ENCODE data around the gene DGCR6L.
"Not testable (repeated sequence)": the region's sequence is repeated elsewhere in the genome, so short reads cannot be mapped to it uniquely, and the experiment has no call there.

DGCR6L gene

DNA sequence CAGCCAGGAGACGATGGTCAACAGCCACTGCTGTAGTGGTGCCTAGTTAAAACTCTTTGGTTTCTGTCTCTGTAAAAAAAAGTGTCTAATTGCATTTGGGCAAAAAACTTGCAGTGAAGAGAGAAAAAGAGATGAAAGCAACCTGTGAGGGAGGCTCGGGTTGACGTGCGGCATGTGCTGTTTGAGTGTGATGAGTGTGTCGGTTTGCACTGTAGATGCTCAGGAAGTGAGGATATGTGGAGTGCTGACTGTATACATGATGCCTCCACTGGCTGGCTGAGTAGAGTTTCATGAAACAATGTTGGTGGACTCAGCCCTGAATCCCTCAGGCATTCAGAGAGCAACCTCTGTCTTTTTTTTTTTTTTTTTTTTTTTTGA lies 4.3 kb upstream of the DGCR6L start:
- no peak for DNase-seq

DNA sequence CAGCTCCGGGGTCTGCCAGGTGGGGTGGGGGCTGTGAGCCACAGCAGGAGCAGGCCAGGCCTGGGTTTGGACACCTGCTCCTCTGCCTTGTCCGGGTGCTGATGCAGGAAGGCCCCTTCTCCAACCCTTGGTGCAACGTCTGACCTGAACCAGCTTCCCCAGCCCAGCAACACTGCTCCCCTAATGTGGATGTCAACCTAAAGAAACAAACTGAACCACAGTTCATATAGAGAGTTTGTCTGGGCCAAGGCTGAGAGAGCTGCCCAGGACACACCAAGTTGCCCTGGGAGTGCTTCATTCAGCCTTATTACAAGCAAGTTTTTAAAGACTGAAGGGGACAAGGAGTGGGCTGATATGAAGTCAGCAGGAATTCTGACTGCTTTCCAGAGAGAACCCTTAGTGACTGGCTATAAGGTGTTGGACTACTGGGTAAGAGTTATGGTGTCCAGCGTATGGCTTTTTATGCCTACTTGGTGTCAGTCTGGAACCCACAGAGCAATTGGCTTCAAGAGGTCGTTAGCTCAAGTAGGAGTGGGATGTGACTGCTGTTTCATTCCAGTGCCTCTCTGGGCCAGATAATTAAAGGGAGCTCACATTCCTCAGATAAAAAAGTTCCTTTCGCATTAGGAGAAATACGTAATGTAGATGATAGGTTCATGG lies 1.8 kb upstream of the DGCR6L start:
- DNase-seq, result not testable (repeated sequence)

DNA sequence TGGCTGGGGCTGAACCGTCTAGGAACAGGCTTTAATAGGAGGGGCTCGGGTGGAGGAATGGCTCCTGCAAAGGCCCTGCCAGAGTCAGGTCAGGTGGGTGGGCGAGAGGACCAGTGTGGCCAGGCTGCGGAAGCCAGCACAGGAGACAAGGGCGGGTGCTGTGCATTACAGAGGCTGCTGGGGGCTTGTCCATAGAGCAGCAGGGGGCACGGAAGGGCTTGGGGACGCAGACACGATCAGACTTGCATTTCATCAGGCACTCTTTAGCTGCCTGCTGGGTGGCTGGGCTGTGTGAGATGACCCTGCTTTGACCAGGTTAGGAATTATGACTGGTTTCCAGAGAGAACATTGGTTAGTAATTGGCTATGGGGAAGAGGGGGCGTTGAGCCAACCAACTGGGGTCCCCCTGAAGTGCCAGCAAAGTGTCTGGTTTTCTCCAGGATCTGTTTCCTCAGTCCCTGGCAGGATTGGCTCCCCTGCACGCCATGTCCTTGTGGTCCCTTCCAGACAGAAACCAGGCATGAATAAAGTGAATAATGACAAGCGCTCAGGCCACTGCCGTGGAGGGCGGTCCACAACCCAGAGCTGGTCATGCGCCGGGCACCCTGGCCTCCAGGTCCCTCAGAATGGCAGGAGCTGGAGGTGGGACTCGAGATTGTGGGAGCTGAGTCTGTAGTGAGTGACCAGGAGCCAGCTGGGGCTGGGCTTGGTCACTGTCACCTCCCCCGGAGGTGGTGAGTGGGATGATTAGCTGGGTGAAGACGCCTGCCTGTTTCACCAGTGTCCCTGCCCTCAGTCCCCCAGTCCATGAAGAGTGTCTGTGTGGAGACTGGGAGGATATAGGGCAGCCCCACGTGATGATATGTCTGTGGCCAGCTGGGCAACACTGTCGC lies 1.0 kb upstream of the DGCR6L start:
- not testable (repeated sequence) for DNase-seq

DNA sequence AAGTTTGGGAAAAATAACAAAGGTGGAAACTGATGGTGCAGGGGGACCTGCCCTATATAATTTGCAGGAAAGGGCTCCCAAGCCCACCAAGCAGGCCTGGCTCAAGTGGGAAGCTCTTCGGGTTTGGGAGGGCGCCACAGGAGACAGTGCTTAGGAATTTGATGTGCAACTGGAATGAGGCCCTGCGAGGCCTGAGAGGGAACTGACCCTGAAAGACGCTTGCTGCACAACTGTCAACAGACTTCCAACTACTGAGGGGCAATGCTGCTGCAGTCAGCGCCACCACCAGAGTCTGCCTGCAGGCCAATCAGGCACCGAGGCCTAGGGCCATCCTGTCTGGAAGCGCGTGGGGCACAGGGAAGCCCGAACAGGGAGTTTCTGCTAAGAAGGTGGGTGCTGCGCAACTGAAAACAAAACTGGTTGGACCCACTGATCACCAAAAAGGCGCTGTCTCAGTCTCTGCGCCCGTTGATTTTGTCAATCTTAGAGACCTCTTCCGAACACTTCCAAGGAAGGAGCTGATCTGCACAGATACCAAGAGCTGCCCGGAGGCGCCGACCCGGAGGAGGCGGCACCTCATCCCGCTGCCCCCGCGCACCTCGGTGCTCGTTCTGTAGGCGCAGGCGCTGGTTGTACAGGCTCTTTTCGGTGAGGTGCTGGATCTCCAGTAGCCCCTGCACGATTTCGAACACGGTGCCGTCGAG lies 667 bp downstream of the DGCR6L start:
- DNase-seq, result no peak

DNA sequence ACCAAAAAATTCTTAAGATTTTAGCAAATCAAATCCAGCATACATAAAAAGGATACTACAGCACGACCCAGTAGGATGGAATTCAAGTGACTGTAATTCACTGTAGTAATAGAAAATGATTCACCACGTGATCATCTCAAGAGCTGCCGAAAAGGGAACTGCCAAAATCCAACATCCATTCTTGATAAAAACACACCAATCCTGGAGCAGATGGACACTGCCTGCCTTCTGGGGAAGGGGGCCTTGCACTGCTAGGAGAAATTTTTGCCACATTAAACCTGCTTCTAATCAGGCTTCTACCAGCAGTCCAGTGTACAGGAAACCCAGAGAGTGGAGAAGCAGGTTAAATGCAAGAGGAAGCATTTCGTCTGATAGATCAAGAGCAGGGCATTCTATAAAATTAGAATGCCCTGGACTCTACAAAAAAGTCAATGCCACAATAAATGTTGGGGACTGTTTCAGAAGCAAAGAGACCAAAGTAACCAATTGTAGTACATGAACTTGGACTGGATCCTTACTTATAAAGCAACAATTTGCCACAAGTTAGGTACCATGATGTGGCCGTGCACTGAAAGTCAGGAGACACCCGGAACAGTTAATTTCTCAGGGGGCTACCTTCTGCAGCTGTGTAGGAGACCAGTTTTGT lies 1.7 kb downstream of the DGCR6L start:
- DNase-seq, result not testable (repeated sequence)

DNA sequence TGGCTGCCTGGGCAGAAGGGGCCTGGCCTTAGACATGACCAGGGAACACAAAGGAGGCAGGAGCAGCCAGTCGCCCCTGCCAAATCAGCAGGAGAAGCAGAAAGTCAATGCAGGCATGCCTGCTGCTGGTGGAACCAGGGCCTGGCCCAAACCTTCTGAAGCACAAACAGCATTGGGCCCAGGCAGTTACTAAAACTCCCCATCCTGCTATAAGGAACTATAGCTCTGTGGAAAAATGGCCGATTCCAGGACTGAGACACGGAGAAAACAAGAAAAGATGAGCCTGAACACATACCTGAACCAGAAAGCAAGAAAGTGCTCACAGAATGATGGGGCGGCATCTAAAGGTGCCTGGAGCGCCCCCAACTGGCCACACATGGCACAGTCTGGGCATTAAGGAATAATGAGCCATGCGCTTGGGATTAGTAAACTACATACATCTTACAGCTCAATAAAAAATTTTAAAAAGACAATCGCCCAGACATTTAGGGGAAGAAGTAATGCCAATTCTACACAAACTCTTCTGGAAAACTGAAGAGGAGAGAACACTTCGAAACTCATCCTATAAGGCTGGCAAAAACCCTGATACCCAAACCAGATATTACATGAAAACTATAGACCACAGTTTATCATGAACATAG lies 2.3 kb downstream of the DGCR6L start:
- DNase-seq, result not testable (repeated sequence)

DNA sequence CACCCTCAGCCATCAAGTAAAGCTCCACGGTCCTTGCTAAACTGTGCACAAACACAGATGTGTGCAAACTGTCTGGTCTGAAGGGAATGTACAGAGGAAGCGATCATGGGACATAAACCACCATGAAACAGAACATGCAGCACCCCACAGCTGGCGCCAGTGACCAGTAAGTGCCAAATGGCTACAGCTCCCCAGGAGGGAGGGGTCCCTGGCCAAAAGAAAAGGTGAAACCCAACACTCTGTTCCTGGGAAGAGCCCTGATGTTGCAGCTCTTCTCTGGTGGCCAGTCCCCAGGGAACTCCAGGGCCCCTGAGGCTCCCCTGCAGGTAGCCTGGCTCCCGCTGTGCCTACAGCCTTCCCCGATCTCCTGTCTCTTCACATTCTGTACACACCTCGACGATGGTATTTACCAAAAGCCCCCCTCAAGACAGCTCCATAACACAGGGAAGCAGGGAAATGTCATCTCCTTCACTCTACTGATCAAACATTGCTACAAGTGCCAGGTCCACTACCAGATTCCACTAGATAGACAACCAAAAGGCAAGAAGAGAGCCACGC lies 2.9 kb downstream of the DGCR6L start:
- DNase-seq, result no peak

DNA sequence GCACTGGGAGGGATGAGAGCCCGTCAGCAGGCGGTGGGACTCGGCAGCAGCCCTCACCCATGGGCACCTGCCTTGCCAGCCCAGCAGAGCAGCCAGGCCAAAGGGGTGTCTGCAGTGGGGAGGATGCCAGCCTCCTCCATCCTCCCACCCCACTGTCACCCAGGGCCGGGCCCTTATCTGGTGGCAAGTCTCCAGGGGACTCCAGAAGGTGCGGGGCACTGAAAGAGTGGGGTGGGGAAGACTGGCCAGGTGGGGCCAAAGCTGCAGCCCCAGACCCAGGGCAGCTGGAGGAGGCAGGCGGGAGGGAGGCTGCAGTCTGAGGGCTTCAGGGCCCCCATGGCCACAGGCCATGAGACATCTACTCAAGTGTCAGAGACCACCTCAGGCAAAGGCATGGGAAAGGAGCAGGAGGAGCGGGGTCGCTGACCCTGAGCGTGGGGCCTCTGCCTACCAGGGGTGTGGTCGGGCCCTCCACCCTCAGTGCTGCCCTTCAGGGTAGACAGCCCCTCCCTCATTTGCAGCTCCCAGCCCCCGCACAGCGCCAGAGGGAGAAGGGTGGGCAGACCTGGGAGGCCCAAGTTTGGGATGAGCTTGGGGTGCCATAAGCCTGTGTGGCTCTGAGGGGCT lies 3.5 kb downstream of the DGCR6L start:
- no peak for DNase-seq

DNA sequence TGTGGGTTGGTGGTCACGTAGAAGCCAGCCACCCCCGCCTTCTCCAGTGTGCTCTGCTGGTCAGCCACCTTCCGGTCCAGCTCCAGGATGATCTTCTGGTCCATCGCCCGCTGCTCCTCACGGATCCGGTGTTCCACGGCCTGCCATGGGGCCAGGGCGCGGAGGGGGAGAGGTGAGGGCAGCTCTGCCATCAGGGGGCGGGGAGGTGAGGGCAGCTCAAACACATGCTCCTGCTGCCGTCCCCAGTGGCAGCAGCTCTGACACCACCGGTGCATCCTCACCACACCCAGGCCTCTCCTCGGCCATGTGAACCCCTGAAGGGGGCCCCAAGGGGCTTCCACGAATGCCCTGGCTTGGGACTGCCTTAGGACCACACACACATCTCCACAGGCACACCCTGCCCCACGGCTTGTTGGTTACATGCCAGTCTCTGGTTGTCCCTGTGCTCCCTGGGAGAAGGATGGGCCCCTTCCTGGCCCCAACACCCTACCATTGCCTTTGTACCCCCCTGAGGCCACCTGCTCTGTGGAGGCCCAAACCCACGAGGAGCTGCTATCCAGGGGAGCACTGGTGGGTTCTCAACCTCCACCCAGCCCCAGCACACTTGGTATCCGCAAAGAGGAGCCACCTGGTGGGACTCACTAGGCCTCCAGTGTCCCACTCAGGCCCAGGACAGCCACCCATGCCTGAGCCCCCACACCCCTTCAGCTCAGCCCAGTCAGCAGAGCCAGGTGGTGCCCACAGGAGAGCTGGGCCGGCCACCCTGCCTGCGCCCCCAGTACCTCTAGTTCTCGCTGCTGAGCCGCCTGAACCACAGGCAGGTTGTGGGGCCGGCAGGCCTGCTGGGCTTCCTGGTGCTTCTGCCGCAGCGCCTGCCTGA lies 4.3 kb downstream of the DGCR6L start:
- no peak for DNase-seq

DNA sequence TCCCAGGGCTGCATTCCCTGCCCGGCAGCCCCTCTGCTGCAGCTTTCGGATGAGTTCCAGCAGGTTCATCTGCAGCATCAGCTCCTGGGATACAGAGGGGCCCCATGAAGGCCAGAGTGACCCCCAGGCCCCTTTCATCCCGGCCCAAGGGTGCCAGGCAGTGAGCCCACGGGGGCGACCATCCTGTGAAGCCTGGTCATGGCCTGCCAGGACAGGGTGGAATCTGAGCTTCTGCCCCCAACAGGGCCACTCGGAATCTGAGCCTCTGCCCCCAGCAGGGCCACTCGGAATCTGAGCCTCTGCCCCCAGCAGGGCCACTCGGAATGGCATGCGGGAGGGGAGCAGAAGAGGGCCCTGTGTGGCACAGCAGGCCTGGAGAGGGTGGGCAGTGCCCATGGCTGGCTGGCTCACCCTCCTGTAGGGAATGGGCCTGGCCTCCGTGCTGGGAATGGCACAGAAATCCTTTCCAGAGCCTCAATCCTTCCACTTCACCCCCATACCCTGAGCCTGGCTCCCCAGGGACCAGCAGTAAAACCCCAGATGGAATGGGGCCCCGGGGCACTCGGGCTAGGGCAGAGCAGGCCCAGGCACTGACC lies 5.0 kb downstream of the DGCR6L start:
- not testable (repeated sequence) for DNase-seq

DNA sequence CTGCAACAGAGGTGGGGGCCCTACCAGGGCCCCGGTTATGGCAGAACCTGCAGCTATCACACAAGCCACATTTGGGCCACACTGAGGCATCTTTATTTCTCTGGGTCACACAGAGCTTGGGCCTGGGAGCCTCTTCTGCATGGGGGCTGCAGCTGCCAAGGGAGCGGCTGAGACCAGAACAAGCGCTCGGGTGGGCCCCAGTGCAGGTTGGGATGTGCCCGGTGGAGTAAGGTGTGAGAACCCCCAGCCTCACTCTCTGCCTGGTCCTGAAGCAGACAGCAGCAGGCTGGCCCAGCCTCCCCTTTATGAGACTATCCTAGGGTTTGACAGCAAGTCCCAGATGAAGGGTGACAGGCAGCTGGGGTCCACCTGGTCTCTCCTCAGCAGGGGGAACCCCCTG lies 5.7 kb downstream of the DGCR6L start:
- not testable (repeated sequence) for DNase-seq

DNA sequence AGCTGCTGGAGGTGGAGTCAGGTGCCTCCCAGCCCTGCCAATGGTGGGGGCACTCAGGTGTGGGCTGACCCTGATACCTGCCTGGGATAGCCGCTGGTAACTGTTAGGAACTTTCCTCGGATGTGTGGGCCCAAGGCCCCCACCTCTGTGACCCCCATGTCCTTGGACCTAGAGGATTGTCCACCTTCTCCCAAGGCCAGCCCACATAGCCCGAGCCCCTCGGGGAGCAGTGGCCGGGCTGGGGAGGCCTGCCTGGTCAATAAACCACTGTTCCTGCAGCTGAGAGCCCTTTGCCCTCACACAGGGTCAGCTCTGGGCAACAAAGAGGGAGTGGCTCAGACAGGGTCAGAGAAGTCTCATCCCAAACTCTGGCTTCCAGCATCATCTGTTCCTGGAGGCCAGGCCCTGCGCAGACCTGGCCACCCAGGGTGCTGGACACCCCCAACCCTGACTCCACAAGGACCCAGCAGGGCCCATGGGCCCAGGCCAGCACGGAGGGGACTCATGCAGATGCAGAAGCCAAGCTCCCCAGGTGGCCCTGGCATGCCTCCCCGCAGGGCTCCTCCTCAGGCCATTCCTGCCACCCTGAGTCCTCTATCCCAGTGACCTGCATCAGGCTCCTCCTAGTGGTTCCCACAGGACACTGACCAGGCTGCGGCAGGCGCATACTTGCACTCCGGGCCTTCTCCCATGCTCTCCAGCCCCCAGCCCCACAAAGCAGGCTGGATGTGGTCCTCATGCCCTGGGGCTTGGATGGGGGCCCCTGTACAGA lies 6.4 kb downstream of the DGCR6L start:
- not testable (repeated sequence) for DNase-seq

DNA sequence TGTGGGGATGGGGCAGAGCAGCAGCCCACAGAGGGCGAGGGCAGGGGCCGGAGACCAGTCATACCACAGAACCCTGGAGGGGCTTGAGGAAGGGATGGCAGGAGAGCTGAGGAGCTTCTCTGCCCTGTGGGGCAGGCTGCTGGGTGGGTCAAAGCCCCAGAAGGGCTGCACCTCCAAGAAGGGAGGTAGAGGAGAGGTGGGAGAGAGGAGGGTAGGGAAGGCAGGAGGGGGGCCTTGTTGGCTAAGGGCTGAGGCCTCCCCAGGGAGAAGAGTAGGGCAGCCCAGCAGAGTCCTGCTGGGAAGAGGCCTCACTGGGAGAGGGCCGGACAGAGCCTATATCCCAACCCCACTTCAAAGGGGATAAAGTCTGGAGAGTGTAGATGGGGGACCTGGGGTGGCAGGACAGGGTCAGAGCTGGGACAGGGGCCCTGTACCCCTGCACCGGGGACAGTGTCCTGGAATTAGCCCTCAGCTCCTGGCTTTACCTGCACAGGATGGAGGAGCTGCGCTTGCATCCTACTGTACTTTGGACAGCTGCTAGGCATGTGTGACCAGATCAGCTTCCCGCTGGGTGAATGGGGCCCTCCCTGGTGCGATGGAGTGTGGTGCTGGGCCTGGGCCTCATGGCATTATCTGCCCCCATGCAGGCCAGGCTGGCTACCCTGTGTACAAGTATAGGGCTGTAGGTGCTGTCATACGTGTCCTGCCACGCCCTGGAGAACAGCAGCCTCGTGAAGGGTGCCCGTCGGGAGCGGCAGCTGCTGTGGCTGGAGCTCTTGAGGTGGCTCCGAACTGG lies 7.3 kb downstream of the DGCR6L start:
- DNase-seq, result no peak

DNA sequence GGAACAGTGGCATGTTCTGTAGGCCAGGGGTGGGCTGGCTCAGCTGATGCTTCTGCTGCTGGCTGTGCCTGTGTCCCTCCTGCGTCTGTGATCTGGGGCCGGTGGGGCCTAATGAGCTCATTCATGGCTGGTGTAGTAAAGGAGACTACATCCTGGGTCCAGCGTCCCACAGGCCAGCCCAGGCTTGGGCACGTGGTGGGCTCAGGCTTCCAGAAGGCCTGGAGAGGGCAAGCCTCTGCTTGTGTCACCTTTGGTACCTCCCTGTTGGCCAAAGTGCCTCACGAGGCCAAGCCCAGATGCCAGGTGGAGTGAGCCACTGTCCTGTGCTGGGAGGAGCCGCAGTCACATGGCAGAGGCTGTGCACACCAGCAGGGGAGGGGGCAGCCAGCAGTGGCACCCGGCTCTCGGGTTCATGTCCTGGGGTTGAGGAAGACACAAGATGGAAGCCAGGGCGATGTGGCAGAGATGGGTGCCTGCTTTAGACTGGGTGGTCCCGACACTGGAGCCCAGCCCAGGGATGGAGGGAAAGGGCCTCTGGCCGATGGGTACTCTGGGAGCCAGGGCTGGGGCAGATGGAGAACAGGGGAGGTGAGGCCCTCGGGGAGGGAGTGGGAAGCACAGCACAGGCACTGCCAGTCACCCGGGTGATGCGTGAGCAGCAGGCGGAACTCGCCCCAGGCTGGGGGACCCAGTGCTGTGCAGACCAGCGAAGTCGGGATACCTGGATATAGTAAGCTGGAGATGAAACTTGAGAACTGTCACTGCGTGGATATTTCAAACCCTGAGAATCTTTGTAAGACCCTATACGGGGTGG lies 8.4 kb downstream of the DGCR6L start:
- DNase-seq, result not testable (repeated sequence)

DNA sequence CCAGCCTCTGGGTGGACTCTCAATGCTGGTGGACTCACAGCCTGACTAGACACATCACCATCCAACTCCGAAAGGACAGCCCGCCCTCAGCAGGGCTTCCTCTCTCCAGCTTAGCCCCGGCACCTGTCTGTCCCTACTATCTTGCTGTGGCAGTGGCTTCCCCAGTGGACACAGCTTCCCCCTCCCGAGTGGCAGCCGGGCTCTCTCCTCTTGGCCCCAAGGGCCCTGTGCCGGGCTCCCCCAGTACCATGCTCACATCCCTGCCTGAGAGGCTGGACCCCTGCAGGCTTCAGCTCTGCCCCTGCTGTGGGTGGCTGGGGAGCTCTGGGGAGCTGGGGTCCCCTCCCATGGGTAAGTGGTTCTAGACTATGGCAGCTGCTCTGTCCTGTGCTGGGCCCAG lies 9.1 kb downstream of the DGCR6L start:
- DNase-seq, result not testable (repeated sequence)

DNA sequence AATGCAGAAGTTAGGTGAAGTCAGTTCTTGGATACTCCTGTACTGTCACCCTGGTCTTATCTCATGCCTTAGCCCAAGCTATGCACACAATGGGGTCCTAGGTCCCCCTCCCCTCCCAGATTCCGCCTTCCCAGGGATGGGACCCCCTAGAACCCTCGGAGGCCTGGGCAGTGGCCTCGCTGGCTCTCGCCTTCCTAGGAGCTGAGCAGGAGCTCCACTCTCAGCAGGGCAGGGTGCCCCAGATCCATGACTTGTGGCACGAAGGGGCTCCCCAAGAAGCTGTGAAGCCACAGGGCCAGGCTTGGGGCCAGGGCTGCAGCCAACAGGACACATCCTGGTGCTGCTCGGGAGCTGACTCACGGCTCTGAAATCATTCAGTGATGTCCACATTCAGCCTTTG lies 9.7 kb downstream of the DGCR6L start:
- not testable (repeated sequence) for DNase-seq

DNA sequence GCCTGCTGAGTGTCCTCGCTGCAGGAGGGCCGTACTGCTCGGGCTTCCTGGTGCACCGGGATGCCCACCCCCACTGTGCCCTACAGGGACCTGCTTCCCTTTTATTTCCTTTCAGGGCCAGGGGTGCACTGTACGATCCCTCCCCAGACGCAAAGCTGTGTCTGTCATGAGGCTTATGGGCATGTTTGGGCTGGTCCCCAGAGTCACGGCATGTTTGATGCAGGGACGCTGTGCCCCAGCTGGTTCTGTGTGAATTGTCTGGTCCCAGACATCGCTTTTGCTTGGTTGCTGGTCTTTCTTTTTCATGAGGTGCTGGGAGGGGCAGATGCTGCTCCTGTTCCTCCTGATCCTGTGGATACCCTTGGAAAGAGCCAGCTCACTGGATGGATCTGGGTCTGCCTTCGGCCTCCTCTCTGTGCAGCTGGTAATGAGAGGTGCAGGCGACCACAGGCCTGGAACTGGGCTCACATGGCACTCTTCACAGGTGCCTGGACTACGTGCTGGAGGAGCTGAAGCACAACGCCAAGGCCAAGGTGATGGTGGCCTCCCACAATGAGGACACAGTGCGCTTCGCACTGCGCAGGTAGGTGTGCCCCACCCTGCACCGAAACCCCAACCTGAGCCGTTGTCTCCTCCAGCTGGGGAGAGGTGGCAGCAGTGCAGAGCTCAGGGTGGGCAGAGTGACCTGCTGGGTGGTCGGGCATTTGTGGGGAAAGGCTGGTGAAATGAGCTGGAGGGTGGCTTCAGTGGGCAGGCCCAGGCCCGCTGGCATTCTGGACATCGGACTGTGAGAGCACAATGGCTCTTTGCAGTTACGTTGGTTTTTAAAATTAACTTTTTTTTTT lies 10.8 kb downstream of the DGCR6L start:
- DNase-seq, result not testable (repeated sequence)
